Stimulated activated CD4-positive, alpha-beta T cell treated with anti-CD3 and anti-CD28 coated beads, Interleukin-1b, Interleukin-23, amount 100 ng/mL, for 48 hours (primary cell): ENCODE results near the gene TIMELESS.
"Not testable (repeated sequence)": the region's sequence is repeated elsewhere in the genome, so short reads cannot be mapped to it uniquely, and the experiment has no call there.

ENCODE experiments used
- DNase-seq: peaks from one replicate; pipeline ENCODE4 v3.0.0-alpha.2; 2020

TIMELESS gene

DNA sequence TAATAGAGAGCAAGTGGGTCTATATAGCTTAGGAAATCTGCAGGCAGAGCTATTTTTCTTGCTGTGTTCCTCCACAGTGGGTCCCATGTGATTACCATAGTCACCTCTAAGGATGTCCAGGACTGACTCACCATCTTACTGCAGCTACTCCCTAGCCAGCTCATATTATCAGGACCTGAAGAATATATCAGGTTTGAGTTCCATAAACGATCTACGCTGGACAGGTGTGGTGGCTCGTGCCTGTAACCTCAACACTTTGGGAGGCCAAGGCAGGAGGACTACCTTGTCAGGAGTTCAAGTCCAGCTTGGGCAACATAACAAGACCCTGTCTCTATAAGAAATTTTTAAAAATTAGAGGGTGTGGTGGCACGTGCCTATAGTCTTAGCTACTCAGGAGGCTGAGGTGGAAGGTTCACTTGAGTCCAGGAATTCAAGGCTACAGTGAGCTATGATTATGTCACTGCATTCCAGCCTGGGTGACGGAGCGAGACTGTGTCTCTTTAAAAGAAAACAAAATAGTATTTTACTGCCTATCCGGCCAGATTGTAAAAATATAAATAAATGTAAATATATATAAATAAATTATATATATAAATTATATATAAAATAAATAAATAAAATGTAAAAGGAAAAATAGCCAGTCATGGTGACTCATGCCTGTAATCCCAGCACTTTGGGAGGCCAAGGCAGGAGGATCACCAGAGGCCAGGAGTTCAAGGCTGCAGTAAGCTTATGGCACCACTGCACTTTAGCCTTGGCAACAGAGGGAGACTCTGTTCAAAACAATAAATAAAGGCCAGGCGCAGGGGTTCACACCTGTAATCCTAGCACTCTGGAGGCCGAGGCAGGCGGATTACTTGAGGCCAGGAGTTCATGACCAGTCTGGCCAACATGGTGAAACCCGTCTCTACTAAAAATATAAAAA, 12.3 kb upstream of the TIMELESS start:
- no peak for DNase-seq

- DNase-seq = no peak
These were observed 8.6 kb upstream of the TIMELESS start for GRCh38 chr12:56457817-56458216.

GRCh38 chr12:56454557-56454956, 5.3 kb upstream of the TIMELESS start, which contains the start of gene MIP:
Gene MIP (minus strand): TSS chr12:56454657. CDS start chr12:56454613, 44 bp downstream.
- no peak for DNase-seq

DNA sequence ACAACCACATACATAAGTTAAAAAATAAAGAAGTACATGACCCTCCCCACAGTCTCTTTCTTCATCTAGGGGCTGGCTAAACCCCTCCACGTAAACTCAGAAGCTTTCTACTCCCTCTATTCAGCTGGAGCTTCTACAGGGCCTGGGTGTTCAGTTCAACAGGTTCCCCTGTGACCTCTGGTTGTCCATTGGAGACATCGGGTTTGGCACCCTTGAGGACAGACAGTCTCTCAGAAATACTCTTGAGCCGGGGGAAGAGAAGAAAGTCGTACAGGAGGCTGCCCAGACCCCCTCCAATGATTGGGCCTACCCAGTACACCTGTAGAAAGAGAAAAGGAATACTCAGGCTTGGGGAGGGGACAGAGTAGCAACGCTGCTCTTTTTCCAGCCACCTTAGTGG, 1.9 kb upstream of the TIMELESS start:
- no peak for DNase-seq

GRCh38 chr12:56450241-56450640, 1.0 kb upstream of the TIMELESS start:
- DNase-seq = no peak

- DNase-seq = no peak
These were observed 377 bp upstream of the TIMELESS start for GRCh38 chr12:56449622-56449984.

DNA sequence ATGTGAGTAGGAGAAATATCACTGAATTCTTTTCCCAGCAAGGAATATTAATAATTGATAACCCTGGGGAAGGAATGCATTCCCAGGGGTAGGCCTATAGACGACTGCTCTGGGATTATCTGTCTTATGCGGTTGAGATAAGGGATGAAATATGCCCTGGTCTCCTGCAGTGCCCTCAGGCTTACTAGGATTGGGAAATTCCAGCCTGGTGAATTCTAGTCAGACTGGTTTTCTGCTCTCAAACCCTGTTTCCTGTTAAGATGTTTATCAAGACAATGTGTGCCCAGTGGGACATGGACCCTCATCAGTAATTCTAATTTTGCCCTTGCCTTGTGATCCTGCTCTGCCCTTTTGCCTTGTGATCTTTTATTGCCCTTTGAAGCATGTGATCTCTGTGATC, 6.0 kb downstream of the TIMELESS start:
- not testable (repeated sequence) for DNase-seq

- DNase-seq = no peak
These were observed 11.6 kb downstream of the TIMELESS start for GRCh38 chr12:56437430-56438176.

GRCh38 chr12:56434828-56435227, 14.4 kb downstream of the TIMELESS start:
- no peak for DNase-seq

GRCh38 chr12:56431850-56432249, 17.4 kb downstream of the TIMELESS start:
- DNase-seq = no peak

GRCh38 chr12:56431288-56431687, 17.9 kb downstream of the TIMELESS start:
- no peak for DNase-seq

- no peak for DNase-seq
These were observed 23.2 kb downstream of the TIMELESS start for GRCh38 chr12:56425940-56426438.

- DNase-seq = no peak
These were observed 24.0 kb downstream of the TIMELESS start for GRCh38 chr12:56425193-56425592.

DNA sequence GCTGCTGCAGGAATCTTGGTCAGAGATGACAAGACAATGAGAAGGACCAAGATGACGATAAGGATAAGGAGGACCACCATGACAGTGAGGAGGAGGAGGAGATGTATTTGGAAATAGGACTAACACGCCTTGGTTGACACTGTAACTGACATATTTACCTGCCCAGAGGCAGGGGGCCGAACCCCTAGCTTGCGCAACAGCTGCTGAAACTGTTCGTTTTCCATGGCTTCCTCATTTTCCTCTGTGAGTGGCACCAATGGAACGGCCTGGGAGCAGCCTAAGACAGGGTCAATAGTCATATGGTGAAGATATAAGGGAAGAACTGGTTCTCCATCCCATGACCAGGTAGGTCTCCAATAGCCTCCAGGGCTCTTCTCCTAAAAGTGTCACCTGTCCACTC, 28.8 kb downstream of the TIMELESS start:
- no peak for DNase-seq

DNA sequence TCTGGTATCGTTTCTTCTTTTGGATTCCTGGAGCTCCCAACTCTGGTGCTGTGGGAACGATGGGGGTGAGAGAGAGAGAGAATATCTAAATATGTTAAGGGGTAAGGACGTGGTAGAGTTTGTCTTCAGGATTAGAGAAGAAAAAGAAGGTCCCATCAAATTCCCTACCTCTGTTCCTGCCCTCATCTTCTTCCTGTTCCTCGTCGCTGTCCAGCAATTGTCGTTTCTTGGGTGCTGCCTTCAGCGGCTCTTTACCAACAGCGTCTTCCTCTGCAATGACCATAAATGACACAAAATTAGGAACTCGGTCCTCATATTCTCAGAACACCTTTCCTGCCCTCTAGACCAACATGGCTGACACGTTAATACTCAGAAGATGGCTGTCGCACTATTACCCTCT, 31.5 kb downstream of the TIMELESS start:
- DNase-seq = no peak

DNA sequence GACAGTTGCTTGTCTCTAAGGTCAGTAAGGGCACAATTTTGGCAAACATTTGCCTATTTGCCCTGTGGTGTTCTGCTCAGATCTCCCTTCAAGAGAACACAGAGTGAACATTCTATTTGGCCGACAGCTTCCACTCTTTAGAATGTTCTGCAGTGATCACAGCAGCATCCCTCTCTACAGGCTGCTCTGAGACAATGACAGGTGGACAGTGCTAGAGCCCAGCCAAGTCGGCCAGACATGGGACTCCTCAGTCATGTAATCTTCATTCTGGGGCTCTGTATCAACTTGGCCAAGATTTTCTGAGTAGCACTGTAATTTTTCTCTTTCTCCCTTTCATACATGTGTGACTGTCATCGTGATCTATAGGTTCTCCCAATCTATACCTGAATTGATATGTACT, 34.8 kb downstream of the TIMELESS start:
- DNase-seq = no peak

GRCh38 chr12:56413392-56413791, 35.8 kb downstream of the TIMELESS start:
- no peak for DNase-seq

DNA sequence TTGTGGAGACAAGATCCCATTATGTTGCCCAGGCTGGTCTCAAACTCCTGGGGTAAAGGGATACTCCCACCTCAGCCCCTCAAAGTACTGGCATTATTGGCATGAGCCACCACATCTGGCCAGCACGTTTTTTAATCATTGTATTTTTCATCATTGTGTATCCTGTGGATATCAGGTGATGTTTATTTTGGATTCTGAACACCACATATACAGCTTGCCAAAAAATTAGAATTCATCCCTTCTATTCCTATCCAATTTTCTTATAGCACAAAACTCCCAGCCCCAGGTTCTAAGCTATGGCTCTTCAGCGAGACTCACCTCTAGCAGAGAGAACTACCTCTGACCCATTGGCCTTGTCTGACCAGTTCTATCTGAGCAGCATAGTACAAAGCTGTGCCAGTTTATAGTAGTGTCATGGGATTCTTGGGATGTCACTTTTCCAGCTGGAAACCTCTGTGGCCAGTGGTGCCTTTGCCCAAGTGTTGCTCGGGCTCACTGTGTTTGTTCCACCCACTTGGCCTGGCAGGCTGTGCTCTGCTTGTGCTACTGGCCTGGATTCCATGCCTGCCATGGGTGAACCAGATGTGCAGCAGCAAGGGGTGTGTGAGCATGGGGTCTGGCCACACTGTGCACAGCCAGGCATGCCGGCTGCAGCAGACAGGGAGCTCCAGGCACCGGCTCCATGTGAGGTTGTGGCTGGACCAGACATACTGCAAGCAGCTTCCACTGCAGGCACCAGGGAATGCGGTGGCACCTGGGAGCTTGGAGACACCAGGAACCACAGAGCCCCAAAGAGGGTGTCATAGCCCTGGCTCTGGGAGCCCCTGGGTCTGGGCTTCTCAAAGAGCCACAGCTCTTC, 37.2 kb downstream of the TIMELESS start:
- DNase-seq = no peak

GRCh38 chr12:56410768-56411167, 38.5 kb downstream of the TIMELESS start:
- DNase-seq = no peak

- DNase-seq = no peak
These were observed 40.3 kb downstream of the TIMELESS start for GRCh38 chr12:56408799-56409417.

- DNase-seq = not testable (repeated sequence)
These were observed 45.0 kb downstream of the TIMELESS start for GRCh38 chr12:56404227-56404626.

DNA sequence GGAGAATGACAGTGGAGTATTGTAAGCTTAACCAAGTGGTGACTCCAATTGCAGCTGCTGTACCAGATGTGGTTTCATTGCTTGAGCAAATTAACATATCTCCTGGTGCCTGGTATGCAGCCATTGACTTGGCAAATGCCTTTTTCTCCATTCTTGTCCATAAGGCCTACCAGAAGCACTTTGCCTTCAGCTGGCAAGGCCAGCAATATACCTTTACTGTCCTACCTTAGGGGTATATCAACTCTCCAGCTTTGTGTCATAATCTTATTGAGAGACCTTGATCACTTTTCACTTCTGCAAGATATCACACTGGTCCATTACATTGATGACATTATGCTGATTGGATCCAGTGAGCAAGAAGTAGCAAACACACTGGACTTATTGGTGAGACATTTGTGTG, 47.6 kb downstream of the TIMELESS start:
- not testable (repeated sequence) for DNase-seq
